ENCODE measurements around the gene MUC3A.

Gene MUC3A

DNA sequence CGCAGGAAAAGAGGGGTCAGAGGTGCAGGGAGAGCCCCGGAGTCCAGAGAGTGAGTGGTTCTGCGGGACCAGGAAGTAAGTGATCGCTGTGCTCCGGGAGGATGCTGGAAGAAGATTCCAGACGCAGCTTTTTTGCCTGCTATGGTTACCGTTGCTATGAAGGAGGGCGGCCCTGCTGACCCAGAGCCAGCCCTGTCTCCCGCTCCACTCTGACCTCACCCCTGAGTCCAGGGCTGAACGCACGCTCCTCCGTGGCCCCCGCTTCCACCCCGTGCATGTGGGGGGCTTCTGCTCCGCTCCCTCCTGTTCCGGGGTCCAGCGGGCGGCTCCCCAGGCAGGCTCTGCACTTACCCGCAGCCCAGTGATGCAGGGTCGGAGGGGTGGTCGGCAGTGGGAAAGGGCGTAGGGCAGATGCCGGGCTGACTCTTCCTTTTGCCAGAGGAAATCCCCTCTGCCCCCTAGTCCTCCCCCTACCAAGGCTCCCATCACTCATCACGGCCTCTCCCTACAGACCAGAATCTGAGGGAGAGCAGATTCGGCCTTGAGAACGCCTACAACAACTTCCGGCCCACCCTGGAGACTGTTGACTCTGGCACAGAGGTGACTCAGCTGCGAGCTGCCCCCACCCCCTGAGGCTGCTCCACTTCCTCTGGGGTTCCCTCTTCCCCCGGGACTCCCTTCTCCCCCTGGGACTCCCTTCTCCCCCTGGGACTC is 67.9 kb downstream of the MUC3A start:
- DNase-seq (ENCODE audit: low read depth in 2 of 2, low spot score in 1 of 2): peak; percentile 37 to 60

Data from stimulated activated CD8-positive, alpha-beta memory T cell treated with anti-CD3 and anti-CD28 coated beads, Interleukin-4, amount 100 ng/mL, for 1 hour (primary cell).